NCI-H1105 treated with DMSO at 0.1 percent for 48 hours (cell line): ENCODE data around the gene MYLK4.
A peak's percentile ranks its signal among the peaks of the same experiment; 100 is the strongest.

ENCODE experiments used
- DNase-seq: peaks from one replicate; lab custom pipeline; 2025; lab: John Stamatoyannopoulos, UW

MYLK4 gene

DNA sequence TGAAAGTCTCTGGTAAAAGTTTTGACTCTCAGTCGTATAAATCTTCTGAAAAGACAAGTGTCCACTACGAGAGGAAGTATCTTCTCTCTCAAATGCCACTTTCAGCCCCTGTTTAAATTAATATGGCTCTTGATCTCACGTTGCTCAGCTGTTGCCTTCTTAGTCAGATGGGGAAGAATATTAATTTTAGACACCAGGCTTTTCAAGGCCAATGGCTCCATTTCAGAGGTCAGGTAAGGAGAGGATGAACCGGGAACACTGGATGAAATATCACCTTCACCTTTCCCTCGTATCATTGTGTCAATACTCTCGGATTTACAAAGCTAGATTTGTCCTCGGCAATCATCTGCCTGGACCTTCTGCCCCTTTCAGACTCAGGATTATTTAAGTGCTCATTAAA lies at the start of gene MYLK4:
TSS of gene MYLK4 (minus strand) at position 91 of the 400 bp plus-strand sequence. CDS start 1,628 bp downstream, outside the sequence.
- DNase-seq, result no peak

DNA sequence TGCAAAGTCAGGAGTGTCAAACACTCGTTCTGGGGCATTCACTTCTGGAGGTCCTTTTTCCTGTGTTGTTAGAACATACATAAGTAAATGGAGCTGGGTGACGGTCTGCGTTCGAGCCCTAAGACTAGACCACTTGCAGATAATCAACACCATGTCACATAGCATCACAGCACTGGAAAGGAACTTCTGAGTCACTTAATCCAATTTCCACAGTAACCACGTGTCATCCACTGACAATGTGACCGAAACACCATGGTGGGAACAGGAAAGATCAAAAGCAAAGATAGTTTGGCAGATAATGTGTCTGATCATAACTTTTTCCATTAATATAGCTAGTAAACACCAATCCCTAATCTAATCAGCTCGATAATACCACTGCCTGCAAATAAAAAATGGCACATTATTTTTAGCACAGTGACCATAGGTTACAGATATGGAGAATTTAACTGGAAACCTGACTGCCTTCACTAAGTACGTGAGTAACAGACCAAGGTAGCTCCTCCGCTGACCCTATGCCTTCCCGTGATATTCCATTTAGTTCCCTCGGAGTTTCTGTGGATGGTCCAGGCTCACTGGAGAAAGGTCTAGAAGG lies 49.3 kb upstream of the MYLK4 start:
- DNase-seq, result no peak

DNA sequence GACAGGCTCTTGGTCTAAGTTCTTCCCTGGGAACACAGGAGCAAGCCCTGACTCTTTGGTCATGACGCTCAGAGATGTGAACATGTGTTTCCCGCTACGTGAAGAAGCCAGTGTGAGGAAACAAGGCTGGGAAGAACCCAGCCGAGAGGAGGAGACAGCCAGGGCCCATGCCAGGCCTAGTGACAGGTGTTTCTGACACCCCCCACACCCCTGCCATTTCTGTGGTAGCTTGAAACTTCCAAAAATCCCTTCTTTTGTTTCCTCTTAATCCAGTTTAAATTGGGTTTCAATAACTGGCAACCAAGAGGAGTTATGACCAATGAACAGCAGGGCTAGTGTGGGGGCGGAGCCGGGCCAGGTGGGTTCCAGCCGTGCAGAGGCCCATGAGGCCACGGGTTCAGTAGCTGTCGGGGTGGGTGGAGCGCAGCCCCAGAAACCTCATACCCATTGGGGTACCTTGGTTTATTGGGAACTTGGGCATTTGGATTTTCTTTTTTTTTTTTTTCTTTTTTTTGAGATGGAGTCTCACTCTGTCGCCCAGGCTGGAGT lies 47.9 kb upstream of the MYLK4 start:
- DNase-seq, result no peak

DNA sequence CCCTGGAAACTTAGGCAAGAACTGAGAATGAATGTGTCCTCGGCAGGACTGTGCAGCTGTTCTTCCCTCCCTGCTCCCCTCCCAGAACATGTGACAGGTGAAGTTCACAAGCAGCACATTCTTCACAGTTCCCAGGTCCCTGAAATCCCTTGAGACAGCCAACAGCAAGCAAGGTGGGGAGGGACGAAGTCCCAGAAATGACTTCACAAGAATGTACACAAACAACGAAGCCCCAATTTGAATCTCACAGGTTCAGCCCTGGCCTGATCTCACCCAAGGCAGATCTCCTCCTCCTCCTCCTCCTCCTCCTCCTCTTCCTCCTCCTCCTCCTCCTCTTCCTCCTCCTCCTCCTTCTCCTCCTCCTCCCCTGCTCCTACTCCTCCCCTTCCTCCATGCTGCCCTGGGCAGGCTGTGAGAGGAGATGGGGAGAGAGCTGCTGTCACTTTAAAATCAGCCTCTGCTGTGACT lies 46.9 kb upstream of the MYLK4 start:
- no peak for DNase-seq

DNA sequence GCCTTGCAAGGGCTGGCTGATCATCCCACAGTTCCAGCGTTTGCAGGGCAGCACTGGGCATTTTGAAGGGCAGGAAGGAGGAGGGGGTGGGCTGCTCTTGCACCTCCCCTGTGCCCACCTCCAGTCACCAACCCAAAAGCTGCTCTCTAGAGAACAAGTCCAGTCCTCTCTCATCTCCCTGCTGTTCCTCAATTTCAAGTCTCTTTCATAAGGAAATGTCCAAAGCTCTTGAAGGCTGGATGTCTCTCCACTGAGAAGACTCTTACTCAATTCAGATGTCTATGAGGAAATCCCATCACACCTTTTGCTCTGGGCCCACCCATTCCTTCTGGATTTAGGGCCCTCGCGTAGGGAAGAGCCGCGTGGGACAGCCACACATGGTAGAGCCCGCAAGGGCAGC lies 46.1 kb upstream of the MYLK4 start:
- DNase-seq, result no peak

DNA sequence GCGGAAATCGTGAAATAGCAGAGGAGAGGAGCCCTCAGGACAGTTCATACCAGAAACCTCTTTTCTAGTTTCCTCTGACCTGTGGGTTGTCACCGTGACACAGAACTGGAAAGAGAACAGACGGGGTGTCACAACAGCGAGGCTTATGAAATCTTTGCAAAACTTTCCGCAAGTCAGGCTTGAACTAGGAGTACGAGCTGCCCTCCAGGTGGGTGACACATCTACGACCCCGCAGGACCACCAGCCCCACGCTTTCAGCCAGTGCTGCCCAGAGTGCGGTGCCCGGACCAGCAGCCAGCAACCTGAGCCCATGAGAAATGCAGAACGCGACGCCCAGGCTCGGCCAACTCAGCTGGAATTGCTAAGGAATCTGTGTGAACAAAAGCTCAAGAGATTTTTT lies 45.2 kb upstream of the MYLK4 start:
- no peak for DNase-seq

DNA sequence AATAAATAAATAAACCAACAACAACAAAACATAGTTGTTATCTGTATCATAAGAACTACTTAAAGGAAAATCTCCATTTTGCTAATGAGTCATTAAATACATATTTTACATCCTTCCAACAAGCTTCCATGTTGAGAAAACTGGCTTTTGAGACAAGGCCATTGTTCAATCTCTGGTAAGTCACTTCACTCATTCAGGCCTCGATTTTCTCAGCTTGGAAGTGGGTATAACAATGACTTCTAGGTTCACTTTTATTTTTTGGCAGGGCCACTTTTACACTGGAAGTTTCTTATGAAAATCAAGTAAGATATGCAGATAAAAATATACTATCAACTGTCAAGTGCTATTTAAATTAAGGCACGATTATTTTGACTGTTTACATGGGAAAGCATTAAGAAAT lies 44.4 kb upstream of the MYLK4 start:
- DNase-seq, result no peak

DNA sequence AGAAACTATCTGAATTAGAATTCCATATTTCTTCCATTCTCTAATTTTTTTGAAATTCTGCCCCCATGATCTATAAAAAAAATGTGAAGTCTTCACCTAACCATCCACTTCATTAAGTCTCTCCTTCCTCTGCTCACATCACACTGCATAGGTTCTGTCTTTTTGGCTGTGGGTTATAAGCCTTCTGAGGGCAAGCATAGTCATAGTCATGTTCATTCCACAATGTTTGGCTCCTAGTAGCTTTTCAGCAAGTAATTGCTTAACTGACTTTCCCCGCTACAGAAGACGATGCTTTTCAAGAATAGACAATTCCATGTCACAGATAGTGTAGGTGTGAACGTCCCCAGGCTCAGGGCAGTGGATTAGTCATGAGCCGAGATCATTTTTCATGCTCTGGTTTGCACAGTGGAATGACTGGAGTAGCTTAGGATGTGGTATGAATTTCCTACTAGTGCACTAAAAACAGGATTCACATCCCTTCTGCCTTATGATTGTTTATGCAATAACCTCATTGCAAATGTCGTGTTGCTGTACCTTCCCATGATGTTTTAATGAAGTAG lies 43.5 kb upstream of the MYLK4 start:
- DNase-seq, result no peak

DNA sequence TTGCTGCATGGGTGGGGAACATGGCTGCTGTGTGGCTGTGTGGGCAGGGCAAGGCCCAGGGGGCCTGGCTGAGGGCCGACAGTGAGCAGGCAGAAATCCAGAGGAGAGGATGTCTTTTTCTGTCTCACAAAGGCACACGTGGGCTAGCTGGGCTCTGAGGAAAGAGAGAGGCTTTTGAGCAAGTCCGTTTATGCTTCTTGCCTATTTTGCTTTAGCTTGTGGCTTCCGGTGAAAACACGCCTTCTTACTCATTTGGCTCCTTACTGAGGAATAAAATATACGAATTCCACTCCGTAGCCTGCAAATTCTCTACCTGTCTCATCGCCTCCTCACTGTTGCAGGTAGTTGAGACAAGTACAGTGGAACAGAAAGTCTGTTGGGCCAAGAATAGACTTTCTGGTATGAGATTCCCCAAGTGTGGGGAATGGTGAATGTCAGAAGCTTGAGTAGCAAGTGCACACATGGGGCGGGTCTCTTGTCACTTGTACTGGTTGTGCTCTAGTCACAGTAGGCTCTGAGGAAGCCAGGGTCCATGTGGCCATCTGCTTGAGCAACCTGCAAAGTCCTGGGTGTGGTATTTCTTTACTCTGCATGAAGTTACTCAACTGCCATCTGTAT lies 42.9 kb upstream of the MYLK4 start:
- DNase-seq, result no peak

DNA sequence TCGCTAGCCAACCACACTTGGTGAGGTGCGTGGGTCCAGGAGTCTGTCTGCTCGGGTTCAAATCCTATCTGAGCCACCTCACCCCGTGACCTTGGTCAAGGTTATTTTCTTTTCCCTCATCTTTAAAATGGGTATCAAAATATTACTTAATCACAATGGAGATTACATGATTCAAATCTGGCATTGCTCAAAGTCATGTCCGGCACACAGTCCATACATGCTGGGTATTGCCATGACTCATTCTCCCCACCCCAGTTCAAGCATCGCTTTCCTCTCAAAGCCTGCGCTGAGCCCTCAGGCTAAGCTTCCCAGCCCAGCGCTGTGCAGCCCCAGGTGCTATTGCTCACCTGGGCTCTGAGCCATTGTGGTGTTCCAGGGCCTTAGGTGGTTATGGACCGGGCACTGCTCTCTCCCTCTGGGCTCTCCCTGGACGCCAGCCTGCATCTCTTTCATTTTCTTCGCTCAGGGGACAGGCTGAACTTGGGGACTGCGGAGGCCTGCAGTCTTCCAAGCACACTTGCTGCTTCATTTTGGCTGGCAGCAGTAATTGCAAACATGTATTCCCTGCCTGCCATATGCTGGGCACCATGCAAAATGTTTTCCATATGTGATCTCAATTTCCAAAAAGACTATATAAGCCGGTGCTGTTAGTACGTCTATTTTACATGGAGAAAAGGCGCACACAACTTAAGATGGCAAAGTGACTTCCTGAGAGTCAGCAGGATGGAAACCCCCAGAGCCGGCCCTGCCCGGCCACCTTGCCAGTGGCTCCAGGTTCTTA lies 41.8 kb upstream of the MYLK4 start:
- no peak for DNase-seq

DNA sequence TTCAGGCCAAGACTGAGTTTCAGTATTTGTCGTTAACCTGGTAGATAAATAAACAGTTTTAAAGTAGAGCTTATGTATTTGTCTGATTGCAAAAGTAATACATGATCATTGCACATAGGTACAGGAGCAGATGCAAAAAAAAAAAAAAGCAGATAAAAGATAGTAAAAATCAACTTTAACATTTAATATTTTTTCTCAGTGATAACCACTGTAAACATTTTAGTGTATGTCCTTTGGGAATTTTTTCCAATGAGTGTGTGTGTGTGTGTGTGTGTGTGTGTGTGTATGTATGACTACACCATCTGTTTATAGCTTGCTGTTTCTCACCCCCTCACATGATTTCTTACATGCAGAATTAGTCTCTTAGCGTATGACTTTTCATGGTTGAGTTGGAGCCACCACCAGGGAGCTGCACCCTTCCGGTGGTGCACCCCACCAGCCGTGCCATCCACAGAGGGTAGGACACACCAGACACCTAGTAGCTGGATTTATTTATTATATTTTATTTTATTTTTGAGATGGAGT lies 40.8 kb upstream of the MYLK4 start:
- DNase-seq, result no peak

DNA sequence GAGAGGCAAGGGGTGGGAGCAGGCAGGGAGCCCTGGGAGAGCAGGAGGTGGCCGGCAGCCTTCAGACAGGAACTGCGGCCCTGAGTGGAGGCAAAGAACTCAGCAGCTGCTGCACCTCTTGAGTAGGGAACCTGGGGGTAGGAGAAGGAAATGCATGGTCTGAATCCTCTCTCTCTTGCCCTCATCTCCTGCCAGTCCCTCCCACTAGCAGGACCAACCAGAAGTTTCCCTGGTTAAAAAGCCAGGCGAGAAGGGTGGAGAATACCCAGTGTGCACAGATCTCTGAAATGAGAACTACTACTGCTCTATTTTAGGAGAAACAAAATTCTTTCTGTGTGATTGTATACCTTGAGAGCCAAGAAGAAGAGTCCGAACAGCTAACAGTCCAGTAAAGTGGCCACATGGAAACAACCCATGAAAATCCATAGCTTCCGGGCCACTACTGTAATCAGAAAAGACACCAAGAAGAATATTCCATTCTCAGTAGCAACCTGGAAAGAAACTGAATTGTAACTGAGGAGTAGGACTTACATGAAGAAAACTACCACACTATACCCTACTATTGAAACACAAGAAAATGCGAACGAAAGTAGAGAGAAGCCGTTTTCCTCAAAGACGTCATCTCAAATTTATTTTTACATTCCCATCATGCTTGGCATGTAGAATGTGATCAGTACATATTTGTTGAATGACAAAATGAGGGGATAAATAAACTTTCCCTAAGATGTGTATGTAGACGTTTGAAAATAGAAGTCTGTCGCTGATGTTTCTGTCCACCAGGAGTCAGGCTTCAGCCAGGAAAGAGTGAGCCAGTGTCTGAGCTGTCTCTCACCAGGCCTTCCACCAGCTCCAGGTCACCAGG lies 40.1 kb upstream of the MYLK4 start:
- DNase-seq, result peak; percentile 17

DNA sequence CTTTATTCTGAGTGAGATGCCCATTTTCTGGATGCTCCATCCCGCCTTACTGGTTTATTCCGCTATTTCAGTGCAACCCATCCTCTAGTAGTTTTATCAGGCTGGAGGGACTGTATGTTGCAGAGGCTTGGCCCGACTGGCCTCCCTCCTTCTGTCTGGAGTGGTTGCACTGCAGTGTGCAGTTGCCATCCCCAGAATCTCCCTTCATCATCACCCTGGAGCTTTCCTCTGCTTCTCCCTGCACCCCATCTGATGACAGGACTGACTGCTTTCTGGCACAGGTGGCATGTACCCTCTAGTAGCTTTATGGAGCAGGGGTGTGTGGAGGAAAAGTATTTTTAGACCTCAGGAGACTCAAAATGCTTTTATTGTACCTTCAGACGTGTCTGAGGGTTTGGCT lies 35.5 kb upstream of the MYLK4 start:
- DNase-seq, result no peak

DNA sequence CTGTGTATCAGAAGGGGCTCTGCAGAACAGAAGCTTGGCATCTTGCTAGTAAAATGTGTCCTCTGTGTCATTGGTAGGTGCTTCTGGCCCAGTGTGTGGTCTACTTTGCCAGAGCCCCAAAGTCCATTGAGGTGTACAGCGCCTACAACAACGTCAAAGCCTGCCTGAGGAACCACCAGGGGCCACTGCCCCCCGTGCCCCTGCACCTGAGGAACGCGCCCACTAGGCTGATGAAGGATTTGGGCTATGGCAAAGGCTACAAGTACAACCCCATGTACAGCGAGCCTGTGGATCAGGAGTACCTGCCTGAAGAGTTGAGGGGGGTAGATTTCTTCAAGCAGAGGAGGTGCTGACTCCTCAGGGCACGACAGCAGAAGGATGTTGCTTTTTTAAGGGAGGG lies 34.2 kb upstream of the MYLK4 start:
- no peak for DNase-seq

DNA sequence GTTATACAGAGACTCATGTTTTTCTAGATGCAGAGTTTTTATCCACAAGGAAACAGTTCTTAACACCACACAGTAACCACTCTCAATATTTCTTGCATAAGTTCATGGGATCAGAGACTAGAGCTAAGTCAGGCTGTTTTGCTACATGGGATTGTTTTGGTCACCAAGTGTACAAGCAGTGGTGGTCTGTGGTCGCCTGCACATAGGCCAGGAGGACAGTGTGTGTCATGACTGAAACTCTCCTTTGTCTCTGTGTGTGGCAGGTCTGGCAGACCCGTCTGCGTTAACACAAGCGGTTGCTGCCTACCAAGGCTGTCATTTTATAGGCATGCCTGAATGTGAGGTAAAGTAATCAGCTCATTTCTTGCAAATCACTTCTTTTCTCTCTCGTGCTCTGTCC lies 33.3 kb upstream of the MYLK4 start:
- no peak for DNase-seq

DNA sequence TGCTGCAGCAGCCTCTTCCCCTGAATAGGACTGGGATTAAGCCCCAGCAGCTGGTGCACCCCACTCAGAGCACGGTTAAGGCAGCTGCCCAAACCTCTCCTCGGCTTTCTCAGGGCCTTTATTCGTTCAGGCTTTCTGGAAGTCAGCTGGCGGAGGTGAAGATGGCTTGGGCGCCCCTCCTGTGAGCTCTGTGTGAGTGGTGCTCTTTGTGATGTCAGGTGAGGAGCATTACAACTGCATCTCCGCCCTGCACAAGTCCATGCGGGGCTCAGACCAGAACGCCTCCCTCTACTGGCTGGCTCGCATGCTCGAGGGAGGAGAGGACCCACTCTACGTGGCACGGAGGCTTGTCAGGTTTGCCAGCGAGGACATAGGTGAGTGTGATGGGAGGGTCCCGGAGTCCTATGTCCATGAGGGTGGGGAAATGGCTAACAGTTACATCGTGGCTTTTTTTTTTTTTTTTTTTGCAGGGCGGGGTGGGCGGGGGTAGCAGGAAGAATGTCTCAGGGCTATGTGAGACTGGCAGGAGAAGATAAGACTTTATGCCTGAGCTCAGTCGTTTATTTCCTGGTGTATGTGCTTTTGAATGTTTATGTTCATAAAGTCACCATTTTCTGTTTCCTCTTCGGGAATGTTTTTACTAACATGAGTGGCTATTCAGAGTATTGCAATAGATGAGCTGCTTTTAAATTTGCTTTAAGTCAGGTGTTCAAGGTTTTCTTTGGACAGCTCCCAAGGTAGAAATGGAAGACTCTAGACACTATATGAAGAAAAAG lies 32.7 kb upstream of the MYLK4 start:
- DNase-seq, result no peak

DNA sequence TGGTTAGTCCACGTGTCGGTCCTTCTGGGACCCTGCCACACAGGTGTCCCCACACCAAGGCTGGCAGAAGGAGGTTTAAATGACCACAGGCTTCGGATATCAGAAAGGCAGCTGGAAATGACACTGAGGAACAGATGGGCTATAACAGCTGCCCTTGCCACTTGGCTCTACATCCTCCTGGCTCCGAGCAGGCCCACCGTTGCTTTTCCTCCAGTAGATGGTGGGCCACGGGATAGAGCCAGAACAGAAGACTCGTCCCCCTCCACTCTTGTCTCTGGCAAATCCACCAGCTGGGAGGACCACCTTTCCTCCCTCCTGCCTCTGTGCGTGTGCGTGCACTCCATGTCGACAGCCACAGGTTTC lies 32.1 kb upstream of the MYLK4 start:
- DNase-seq, result no peak

DNA sequence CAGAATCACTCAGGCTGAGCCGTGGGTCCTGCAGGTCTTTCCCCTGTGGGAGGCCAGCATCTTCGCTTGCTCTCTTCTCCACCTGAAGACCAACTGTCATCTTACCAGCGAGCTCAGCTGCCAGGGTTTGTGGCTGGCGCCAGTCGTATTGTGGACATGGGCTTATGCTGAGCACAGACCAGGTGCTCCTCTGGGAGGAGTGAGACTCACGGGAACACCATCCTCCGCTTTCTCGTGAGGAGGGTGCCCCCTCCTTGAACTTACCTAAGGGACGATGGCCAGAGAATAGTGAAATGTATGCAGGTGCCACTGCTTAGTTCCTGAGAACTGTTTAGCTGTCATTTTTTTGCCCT lies 31.6 kb upstream of the MYLK4 start:
- no peak for DNase-seq

DNA sequence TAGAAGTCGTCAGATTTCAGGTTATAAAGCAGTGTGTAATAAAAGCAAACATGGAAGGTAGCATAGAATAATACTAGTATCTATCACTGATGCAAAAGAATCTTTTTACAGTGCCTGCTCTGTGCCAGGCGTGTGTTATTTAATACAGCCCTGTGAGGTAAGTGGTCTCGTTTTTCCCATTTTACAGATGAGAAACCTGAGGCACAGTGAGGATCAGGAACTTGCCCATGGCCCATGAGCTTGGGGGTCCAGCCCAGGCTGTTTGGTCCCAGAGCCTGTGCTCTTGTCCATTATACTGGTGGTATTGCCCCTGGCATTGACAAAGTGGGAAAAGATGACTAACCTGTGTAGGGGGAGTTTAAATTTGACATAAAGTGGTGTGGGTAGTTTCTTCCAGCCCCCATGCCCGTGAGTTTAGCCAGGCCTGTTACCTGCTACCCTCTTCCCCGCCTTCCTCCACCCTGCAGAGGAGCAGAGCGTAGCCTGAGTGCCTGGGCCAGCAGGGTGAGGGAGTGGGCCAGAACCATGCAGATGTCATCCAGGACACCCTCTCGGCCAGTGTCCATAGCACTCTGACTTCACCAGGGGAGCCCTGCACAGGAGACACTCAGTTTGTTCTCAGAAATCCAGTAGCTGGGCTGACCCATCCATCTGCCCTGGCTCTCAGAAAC lies 31.1 kb upstream of the MYLK4 start:
- DNase-seq, result no peak

DNA sequence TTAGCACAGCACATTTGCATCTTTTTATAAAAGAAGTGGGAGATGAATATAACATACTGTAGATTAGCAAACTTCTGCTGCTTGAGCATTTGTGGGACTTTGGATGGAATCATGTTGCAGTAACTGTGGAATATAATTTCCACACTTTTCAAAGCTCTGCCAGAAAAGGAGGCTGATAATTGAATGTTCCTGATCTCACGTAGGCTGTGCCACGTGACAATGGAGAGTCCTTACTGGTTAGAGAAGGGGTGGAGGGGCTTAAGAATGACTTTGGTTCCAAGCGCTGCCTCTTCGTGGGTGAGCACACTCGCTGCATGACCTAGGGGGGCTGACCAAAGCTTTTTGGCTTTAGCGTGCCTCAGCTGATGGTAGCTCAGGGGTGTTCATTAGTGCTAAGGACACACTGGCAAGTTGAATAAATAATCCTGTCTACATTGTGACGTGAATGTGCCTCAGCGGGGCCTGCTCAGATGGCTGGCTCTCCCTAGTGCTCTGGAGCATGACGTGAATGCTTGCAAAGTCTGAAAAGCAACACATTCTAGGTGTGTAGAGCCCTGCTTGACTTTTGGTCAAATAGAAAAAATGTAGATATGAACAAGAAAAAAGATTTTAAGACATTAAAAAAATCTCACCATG lies 29.5 kb upstream of the MYLK4 start:
- no peak for DNase-seq
